ENCODE results near the gene LDLRAD3.

LDLRAD3 gene

GRCh38 chr11:36131721-36132397, 188.0 kb downstream of the LDLRAD3 start:
- peak; percentile 43; the same call in 1 of the 2 replicates for TF ChIP-seq CTCF (IDR thresholded peaks at IDR 0.05; ENCODE audit: low read depth, low read length)
- H3K27ac ChIP-seq: no peak overlapping the region
- H3K4me3 ChIP-seq (ENCODE audit: low read depth, low read length): no peak overlapping the region
- no peaks in the 10 kb centered on the region for H3K9me3 ChIP-seq (ENCODE audit: severe bottlenecking)
- peak; percentile 16 for DNase-seq
- no peaks in the 10 kb centered on the region for H3K27me3 ChIP-seq (ENCODE audit: insufficient read depth, low read depth, severe bottlenecking)
- H3K36me3 ChIP-seq: peaks cover under 1% of the 10 kb centered on the region

GRCh38 chr11:36132940-36133339, 189.1 kb downstream of the LDLRAD3 start:
- Histone ChIP-seq H3K9me3 (ENCODE audit: severe bottlenecking) (no peaks in the 10 kb centered on the region), H3K27me3 (ENCODE audit: insufficient read depth, low read depth, severe bottlenecking) (no peaks in the 10 kb centered on the region), H3K36me3 (peaks cover 7% of the 10 kb centered on the region), H3K27ac (no peak overlapping the region), H3K4me3 (ENCODE audit: low read depth, low read length) (no peak overlapping the region)
- no peak for TF ChIP-seq CTCF (IDR thresholded peaks at IDR 0.05; ENCODE audit: low read depth, low read length)
- no peak for DNase-seq

- Histone ChIP-seq H3K27me3 (ENCODE audit: insufficient read depth, low read depth, severe bottlenecking) (no peaks in the 10 kb centered on the region), H3K27ac (no peak overlapping the region), H3K9me3 (ENCODE audit: severe bottlenecking) (no peaks in the 10 kb centered on the region), H3K4me3 (ENCODE audit: low read depth, low read length) (no peak overlapping the region), H3K36me3 (peaks cover 7% of the 10 kb centered on the region)
- no peak for DNase-seq
- TF ChIP-seq CTCF (IDR thresholded peaks at IDR 0.05; ENCODE audit: low read depth, low read length): no peak
Observed at GRCh38 chr11:36135076-36135475, 191.2 kb downstream of the LDLRAD3 start.

GRCh38 chr11:36139767-36140166, 195.9 kb downstream of the LDLRAD3 start:
- Histone ChIP-seq H3K9me3 (ENCODE audit: severe bottlenecking) (no peaks in the 10 kb centered on the region), H3K4me3 (ENCODE audit: low read depth, low read length) (no peak overlapping the region), H3K27ac (no peak overlapping the region), H3K27me3 (ENCODE audit: insufficient read depth, low read depth, severe bottlenecking) (no peaks in the 10 kb centered on the region), H3K36me3 (peaks cover 7% of the 10 kb centered on the region)
- TF ChIP-seq CTCF (IDR thresholded peaks at IDR 0.05; ENCODE audit: low read depth, low read length): no peak
- DNase-seq: no peak

GRCh38 chr11:36141196-36141953, 197.5 kb downstream of the LDLRAD3 start:
- DNase-seq: no peak
- no peaks in the 10 kb centered on the region for H3K27me3 ChIP-seq (ENCODE audit: insufficient read depth, low read depth, severe bottlenecking)

More at GRCh38 chr11:36141196-36141953, 197.5 kb downstream of the LDLRAD3 start:
- no peaks in the 10 kb centered on the region for H3K9me3 ChIP-seq (ENCODE audit: severe bottlenecking)
- H3K4me3 ChIP-seq (ENCODE audit: low read depth, low read length): no peak overlapping the region
- no peak for TF ChIP-seq CTCF (IDR thresholded peaks at IDR 0.05; ENCODE audit: low read depth, low read length)
- H3K27ac ChIP-seq: no peak overlapping the region
- peaks cover 7% of the 10 kb centered on the region for H3K36me3 ChIP-seq

All from WERI-Rb-1 (cell line).